Choroid plexus epithelial cell (primary cell): ENCODE measurements around the gene KRTAP10-6.
"Not testable (repeated sequence)": the region's sequence is repeated elsewhere in the genome, so short reads cannot be mapped to it uniquely, and the experiment has no call there.

Experiments
- DNase-seq: peaks from one replicate; pipeline ENCODE4 v3.0.0-alpha.2; 2010; ENCODE audit warnings: low read depth
- H3K4me3 ChIP-seq: 2 replicates; pipeline ENCODE4 v1.5.1; 2011; ENCODE audit warnings: low read depth, mild to moderate bottlenecking, control low read depth, low read length, moderate library complexity
- TF ChIP-seq, protein P1 (sequence below): conservative IDR thresholded peaks from 2 replicates; pipeline ENCODE4 v1.5.1; 2011; ENCODE audit warnings: low read depth, mild to moderate bottlenecking, control low read depth, inconsistent platforms, low read length, moderate library complexity

Gene KRTAP10-6

DNA sequence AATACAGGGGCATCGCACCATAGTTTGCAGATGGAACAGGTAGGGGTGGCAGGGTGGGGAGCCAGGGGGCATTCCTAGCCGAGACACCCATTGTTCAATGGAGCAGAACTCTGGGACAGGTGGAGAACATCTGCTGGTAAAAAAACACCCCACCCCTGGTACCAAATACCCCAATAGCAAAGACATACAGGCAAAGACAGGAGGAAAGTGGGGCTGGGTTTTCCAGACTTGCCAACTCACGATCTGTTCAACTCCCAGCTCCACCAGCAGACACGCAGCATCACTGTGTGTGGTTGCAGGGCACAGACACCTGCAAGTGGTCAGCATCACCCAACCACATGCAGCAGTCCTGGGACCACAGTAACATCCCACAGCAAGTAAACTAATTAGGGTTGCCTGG lies 19.2 kb upstream of the KRTAP10-6 start:
- H3K4me3 ChIP-seq: no peak overlapping the region
- no peak for DNase-seq
- TF ChIP-seq, protein P1, sequence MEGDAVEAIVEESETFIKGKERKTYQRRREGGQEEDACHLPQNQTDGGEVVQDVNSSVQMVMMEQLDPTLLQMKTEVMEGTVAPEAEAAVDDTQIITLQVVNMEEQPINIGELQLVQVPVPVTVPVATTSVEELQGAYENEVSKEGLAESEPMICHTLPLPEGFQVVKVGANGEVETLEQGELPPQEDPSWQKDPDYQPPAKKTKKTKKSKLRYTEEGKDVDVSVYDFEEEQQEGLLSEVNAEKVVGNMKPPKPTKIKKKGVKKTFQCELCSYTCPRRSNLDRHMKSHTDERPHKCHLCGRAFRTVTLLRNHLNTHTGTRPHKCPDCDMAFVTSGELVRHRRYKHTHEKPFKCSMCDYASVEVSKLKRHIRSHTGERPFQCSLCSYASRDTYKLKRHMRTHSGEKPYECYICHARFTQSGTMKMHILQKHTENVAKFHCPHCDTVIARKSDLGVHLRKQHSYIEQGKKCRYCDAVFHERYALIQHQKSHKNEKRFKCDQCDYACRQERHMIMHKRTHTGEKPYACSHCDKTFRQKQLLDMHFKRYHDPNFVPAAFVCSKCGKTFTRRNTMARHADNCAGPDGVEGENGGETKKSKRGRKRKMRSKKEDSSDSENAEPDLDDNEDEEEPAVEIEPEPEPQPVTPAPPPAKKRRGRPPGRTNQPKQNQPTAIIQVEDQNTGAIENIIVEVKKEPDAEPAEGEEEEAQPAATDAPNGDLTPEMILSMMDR: no peak

GRCh38 chr21:44610157-44610843 lies 18.0 kb upstream of the KRTAP10-6 start:
- not testable (repeated sequence) for H3K4me3 ChIP-seq, DNase-seq

DNA sequence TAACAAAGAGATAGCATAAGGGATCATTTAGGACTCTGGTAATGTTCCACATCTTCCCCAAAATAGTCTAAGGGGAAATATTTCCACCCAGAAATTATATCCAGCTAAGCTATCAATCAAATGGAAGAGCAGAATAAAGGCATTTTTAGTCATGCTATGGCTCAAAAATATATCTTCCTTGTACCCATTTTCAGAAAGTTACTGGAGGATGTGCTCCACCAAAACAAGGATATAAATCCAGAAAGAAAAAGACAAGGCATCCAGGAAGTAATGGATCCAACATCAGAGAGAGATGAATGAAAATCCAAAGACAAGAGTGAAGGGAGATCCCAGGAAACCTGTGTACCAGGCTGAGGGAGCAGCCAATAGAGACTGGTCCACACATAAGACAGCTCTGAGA lies 16.9 kb upstream of the KRTAP10-6 start:
- TF ChIP-seq, protein P1: no peak
- DNase-seq: no peak
- H3K4me3 ChIP-seq: no peak overlapping the region

DNA sequence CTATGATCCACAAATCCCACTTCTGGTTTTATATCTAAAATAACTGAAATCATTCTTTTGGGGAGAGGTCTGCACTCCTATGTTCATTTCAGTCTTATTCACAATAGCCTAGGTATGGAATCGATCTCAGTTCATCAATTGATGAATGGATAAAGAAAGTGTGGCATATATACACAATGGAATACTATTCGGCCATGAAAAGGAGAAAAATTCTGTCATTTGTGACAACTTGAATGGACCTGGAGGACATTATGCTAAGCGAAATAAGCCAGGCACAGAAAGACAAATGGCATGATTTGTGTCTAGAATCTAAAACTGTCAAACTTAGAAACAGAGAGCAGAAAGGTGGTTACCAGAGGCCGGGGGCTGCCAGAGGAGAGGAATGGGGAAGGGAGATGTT lies 14.2 kb upstream of the KRTAP10-6 start:
- DNase-seq: no peak
- TF ChIP-seq, protein P1: no peak
- H3K4me3 ChIP-seq: no peak overlapping the region

DNA sequence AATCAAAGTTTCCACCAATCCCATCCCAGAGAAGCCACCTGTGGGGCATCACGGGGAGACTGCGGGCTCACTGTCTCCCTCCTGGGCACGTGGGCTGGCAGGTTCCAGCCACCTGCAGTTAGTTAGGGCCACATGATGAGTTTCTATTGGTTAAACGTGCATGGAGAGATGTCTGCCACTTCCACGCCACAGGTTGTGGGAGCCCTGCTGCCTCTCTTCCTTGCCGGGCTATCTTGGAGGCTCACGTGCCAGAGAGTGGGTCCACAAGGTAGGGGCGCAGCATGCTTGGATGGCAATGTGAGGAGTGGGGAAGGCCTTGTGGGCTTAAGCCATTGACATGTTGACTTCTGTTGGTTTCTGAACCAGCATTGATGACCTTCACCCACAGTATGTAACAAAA lies 11.6 kb upstream of the KRTAP10-6 start:
- TF ChIP-seq, protein P1: no peak
- DNase-seq: no peak
- no peak overlapping the region for H3K4me3 ChIP-seq

GRCh38 chr21:44603109-44603875 lies 11.0 kb upstream of the KRTAP10-6 start:
- no peak overlapping the region for H3K4me3 ChIP-seq
- DNase-seq: no peak
- TF ChIP-seq, protein P1: no peak

- H3K4me3 ChIP-seq: no peak overlapping the region
- TF ChIP-seq, protein P1: no peak
- DNase-seq: no peak
Observed at GRCh38 chr21:44602463-44602850, 10.2 kb upstream of the KRTAP10-6 start.
